B cell (primary cell): ENCODE measurements around the gene ERAP2. TPM values are rescaled to one million over a fixed set of nuclear protein-coding genes. Genes with fewer than 3 reads are reported as not detected.

Source experiments
- ATAC-seq: fragments of 200-7000 bp; cut with Tn5 transposase; one replicate; pipeline ENCODE4 v1.10.0; 2021; ENCODE audit warnings: low read depth, mild to moderate bottlenecking, moderate number of reproducible peaks, moderate library complexity
- CTCF ChIA-PET: fragments of 350-600 bp; sonication (Branson Sonifier 250); formaldehyde crosslinking; loops from one replicate; lab custom pipeline; 2021; ENCODE audit warnings: antibody characterized with exemption, inconsistent platforms; lab: Charles Lee
- POLR2A ChIA-PET: fragments of 350-600 bp; sonication (Branson Sonifier 250); formaldehyde crosslinking; loops from one replicate; lab custom pipeline; 2021; ENCODE audit warnings: antibody characterized with exemption; lab: Charles Lee
- DNase-seq: peaks from one replicate; pipeline ENCODE4 v3.0.0; 2013
- H2AFZ ChIP-seq: 2 replicates; pipeline ENCODE4 v1.6.1; 2012; ENCODE audit warnings: mild to moderate bottlenecking, low read depth, low read length; ENCODE audit not compliant: insufficient read depth, poor library complexity, severe bottlenecking
- H3K27ac ChIP-seq, 2 donors: 1 replicate in 1 of 2; 2 replicates in 1 of 2; pipeline ENCODE4 v1.5.1; 2012 to 2013; ENCODE audit warnings: low read length in 2 of 2, mild to moderate bottlenecking in 2 of 2, moderate library complexity in 1 of 2
- H3K27me3 ChIP-seq, 4 experiments: fragments of 200-600 bp in 1 of 4; sonication (generic) in 1 of 4; replicated peaks in 1 of 4; 1 replicate in 2 of 4; 2 replicates in 2 of 4; pipeline versions ENCODE4 v1.6.1 to v1.7.0; 2013 to 2016; ENCODE audit warnings: low read length in 3 of 4, mild to moderate bottlenecking in 2 of 4, mixed read lengths in 1 of 4, moderate library complexity in 1 of 4; ENCODE audit not compliant: insufficient read depth in 4 of 4, control insufficient read depth in 3 of 4; ENCODE audit errors: control extremely low read depth in 1 of 4
- H3K36me3 ChIP-seq, 2 experiments: replicated peaks in 1 of 2; 1 replicate in 1 of 2; 2 replicates in 1 of 2; pipeline versions ENCODE4 v1.6.1 to v1.7.1; 2013; ENCODE audit warnings: low read length in 1 of 2; ENCODE audit not compliant: insufficient read depth in 2 of 2, control insufficient read depth in 1 of 2; ENCODE audit errors: control extremely low read depth in 1 of 2, extremely low read depth in 1 of 2
- H3K4me1 ChIP-seq, 2 donors: fragments of 200-600 bp in 1 of 2; sonication (generic) in 1 of 2; 1 replicate in 1 of 2; 2 replicates in 1 of 2; pipeline versions ENCODE4 v1.5.1 to v1.6.1; 2013 to 2017; ENCODE audit warnings: low read length in 2 of 2; ENCODE audit not compliant: control insufficient read depth in 2 of 2, insufficient read depth in 2 of 2
- H3K4me2 ChIP-seq: replicated peaks from 2 replicates; pipeline ENCODE3; 2012; ENCODE audit warnings: mild to moderate bottlenecking, low read depth, low read length; ENCODE audit not compliant: poor library complexity, severe bottlenecking
- H3K4me3 ChIP-seq, 5 experiments: fragments of 200-600 bp in 1 of 5; sonication (generic) in 1 of 5; 1 replicate in 3 of 5; 2 replicates in 2 of 5; pipeline versions ENCODE4 v1.5.1 to v1.7.0; 2011 to 2016; ENCODE audit warnings: low read length in 4 of 5, mild to moderate bottlenecking in 4 of 5, low read depth in 2 of 5, control low read depth in 1 of 5, moderate library complexity in 1 of 5; ENCODE audit not compliant: insufficient read depth in 1 of 5; ENCODE audit errors: control extremely low read depth in 1 of 5, extremely low read depth in 1 of 5
- H3K79me2 ChIP-seq: fragments of 200-600 bp; sonication (generic); one replicate; pipeline ENCODE4 v1.6.0; 2016; ENCODE audit warnings: low read length; ENCODE audit not compliant: control insufficient read depth, insufficient read depth
- H3K9ac ChIP-seq: fragments of 200-600 bp; sonication (generic); 2 replicates; pipeline ENCODE4 v1.6.1; 2017; ENCODE audit warnings: mild to moderate bottlenecking, low read length, moderate library complexity
- H3K9me3 ChIP-seq, 3 donors: one replicate each; pipeline versions ENCODE4 v1.6.1 to v1.7.1; 2013; ENCODE audit warnings: low read length in 2 of 3; ENCODE audit not compliant: control insufficient read depth in 2 of 3, insufficient read depth in 1 of 3; ENCODE audit errors: control extremely low read depth in 1 of 3
- H4K20me1 ChIP-seq: 2 replicates; pipeline ENCODE4 v1.6.0; 2012; ENCODE audit warnings: mild to moderate bottlenecking, low read length; ENCODE audit not compliant: insufficient read depth, control insufficient read depth, poor library complexity, severe bottlenecking
- H3K27ac Mint-ChIP-seq: one replicate; pipeline ENCODE4 v1.8.0; 2021; ENCODE audit warnings: mixed read lengths
- H3K27me3 Mint-ChIP-seq: one replicate; pipeline ENCODE4 v1.8.0; 2021; ENCODE audit warnings: mixed read lengths
- H3K4me1 Mint-ChIP-seq: one replicate; pipeline ENCODE4 v1.8.0; 2021; ENCODE audit warnings: mixed read lengths
- H3K4me3 Mint-ChIP-seq: one replicate; pipeline ENCODE4 v1.8.0; 2021; ENCODE audit warnings: mixed read lengths
- H3K9me3 Mint-ChIP-seq: one replicate; pipeline ENCODE4 v1.8.0; 2022; ENCODE audit warnings: mixed read lengths; ENCODE audit not compliant: insufficient read depth
- EZH2 ChIP-seq: IDR thresholded peaks from 2 replicates; pipeline ENCODE4 v1.6.1; 2012; ENCODE audit warnings: borderline replicate concordance, low read depth, mild to moderate bottlenecking, moderate library complexity, low read length; ENCODE audit not compliant: insufficient read depth, poor library complexity, severe bottlenecking
- WGBS: methylation state at CpG from one replicate; pipeline ENCODE4 v1.1.5; 2013; ENCODE audit warnings: missing lambda C conversion rate; ENCODE audit not compliant: insufficient coverage; 5-methylcytosine and 5-hydroxymethylcytosine counted together
- intact Hi-C: fragments of 100-400 bp; cut with micrococcal nuclease; formaldehyde crosslinking; loops from one replicate; pipeline ENCODE4 v1.10.0; 2022
- polyA plus RNA-seq: library from polyadenylated mRNA; depleted of rRNA; stranded (reverse); fragments of >200 nt; gene quantifications from 2 replicates; pipeline ENCODE4 v1.2.3, GENCODE V29; 2012
- total RNA-seq, 2 donors: library from RNA; stranded (reverse); fragments of 120-200 nt in 1 of 2; gene quantifications; 1 replicate in 1 of 2; 2 replicates in 1 of 2; pipeline versions ENCODE4 v1.2.3 to v1.2.4, GENCODE V29; 2013 to 2022
- TF ChIP-seq, protein P1 (sequence below): fragments of 200-600 bp; IDR thresholded peaks from one replicate; pipeline ENCODE4 v1.8.0; 2022; ENCODE audit warnings: antibody characterized with exemption, mild to moderate bottlenecking

ERAP2 gene
- total and polyA plus RNA-seq, 2 donors (not counting 1 experiment from before 2014, with no cell fraction given), result 18.5 to 74.2 TPM

DNA sequence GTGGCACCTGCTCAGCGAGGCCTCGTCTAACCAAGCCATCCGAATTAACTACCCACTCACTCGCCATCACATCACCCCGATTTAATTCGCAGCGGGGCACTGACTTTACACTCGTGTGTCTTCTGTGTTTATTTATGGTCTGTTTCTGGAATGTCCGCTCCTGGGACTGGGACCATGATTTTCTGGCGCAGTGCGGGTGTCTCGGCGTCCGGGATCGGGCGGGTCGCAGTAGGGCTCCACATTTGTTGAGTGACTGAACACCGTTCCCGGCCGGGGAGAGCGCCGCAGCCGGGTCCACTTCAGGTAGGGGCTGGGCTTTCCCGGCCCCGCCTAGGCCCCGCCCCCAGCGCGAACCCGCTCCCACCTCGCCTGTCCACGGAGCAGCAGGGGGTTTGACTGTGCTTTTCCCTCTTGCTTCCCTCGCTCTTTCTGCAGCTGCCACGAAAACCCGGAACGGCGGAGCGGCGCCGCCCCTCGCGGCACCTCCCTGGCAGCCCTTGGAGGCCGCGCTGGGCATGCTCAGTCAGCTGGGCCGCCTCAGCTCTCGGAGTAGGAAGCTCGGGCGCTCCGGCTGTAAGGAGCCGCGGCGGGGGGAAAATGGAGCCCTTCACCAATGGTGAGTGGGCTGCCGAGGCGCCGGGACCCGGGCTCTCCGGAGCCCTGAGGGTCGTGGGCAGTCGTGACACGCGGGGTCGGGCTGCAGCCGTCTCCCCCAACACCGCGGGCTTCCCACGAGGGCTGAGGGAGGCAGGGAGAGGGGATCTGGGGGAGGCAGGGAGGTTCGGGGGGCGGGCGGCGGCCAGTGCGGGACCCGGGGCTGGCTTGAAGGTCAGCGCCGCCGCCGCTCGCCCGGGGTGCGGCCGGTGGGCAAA lies 59.5 kb downstream of the ERAP2 start, which contains the start of gene LNPEP:
Gene LNPEP (plus strand): TSS at position 522 of the 872 bp plus-strand sequence. CDS start 76 bp downstream, at position 598.
- Histone ChIP-seq H3K4me3 (peak within 1 kb of the TSS; percentile 65 to 99 (median 78)), H3K36me3 (peaks cover 0 to 3% of the 10 kb centered on the region in 2 experiments), H3K4me2 (peak within 1 kb of the TSS; percentile 82), H3K9ac (peak within 1 kb of the TSS; percentile 87), H3K79me2 (peaks cover 67% of the 10 kb centered on the region), H3K9me3 (no peaks in the 10 kb centered on the region), H2AFZ (peak within 1 kb of the TSS; percentile 82), H3K27ac (peak within 1 kb of the TSS; percentile 88 to 93), H3K27me3 (no peaks in the 10 kb centered on the region), H4K20me1 (peaks cover 10% of the 10 kb centered on the region), H3K4me1 (peaks cover 48 to 61% of the 10 kb centered on the region in 2 donors)
- intact Hi-C loops, result loop anchor here (1.0 to 5.0 kb wide), 16 partner anchors 13 to 1837 kb away; partner anchors contain the start of genes CAST, ELL2, ERAP1 and ERAP2
- ChIA-PET CTCF (interaction anchor here (0.8 to 2.8 kb wide), 12 partner anchors 13 to 231 kb away, joined by 3 to 14 read pairs (median 4); partner anchors contain the start of gene LIX1), POLR2A (interaction anchor here (0.6 to 1.6 kb wide), 11 partner anchors 9 to 989 kb away, joined by 3 to 18 read pairs (median 7); partner anchors contain the start of genes ERAP1 and ERAP2)
- WGBS, result under 1% methylated on average over 71 of the region's 79 CpGs
- DNase-seq, result peak; percentile 94
- ATAC-seq, result peak; percentile 48
- Mint-ChIP-seq H3K27me3 (no peaks in the 10 kb centered on the region), H3K9me3 (no peaks in the 10 kb centered on the region), H3K4me1 (peaks cover 60% of the 10 kb centered on the region), H3K4me3 (peak within 1 kb of the TSS; percentile 95), H3K27ac (peak within 1 kb of the TSS; percentile 99)
- no peak for TF ChIP-seq EZH2
- TF ChIP-seq, protein P1, sequence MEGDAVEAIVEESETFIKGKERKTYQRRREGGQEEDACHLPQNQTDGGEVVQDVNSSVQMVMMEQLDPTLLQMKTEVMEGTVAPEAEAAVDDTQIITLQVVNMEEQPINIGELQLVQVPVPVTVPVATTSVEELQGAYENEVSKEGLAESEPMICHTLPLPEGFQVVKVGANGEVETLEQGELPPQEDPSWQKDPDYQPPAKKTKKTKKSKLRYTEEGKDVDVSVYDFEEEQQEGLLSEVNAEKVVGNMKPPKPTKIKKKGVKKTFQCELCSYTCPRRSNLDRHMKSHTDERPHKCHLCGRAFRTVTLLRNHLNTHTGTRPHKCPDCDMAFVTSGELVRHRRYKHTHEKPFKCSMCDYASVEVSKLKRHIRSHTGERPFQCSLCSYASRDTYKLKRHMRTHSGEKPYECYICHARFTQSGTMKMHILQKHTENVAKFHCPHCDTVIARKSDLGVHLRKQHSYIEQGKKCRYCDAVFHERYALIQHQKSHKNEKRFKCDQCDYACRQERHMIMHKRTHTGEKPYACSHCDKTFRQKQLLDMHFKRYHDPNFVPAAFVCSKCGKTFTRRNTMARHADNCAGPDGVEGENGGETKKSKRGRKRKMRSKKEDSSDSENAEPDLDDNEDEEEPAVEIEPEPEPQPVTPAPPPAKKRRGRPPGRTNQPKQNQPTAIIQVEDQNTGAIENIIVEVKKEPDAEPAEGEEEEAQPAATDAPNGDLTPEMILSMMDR, result no peak
